ENCODE results near the gene ZBP1.
"Not testable (repeated sequence)": the region's sequence is repeated elsewhere in the genome, so short reads cannot be mapped to it uniquely, and the experiment has no call there.

GRCh38 chr20:57628962-57629308, 8.7 kb upstream of the ZBP1 start:
- TF ChIP-seq, protein P1, sequence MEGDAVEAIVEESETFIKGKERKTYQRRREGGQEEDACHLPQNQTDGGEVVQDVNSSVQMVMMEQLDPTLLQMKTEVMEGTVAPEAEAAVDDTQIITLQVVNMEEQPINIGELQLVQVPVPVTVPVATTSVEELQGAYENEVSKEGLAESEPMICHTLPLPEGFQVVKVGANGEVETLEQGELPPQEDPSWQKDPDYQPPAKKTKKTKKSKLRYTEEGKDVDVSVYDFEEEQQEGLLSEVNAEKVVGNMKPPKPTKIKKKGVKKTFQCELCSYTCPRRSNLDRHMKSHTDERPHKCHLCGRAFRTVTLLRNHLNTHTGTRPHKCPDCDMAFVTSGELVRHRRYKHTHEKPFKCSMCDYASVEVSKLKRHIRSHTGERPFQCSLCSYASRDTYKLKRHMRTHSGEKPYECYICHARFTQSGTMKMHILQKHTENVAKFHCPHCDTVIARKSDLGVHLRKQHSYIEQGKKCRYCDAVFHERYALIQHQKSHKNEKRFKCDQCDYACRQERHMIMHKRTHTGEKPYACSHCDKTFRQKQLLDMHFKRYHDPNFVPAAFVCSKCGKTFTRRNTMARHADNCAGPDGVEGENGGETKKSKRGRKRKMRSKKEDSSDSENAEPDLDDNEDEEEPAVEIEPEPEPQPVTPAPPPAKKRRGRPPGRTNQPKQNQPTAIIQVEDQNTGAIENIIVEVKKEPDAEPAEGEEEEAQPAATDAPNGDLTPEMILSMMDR (IDR thresholded peaks at IDR 0.05; ENCODE audit: low read depth, low read length, poor library complexity, severe bottlenecking) = not testable (repeated sequence)
- not testable (repeated sequence) for TF ChIP-seq EZH2phosphoT487 (IDR thresholded peaks at IDR 0.05; ENCODE audit: borderline replicate concordance, low read length)
